ENCODE measurements around the gene SCRN3.

DNA sequence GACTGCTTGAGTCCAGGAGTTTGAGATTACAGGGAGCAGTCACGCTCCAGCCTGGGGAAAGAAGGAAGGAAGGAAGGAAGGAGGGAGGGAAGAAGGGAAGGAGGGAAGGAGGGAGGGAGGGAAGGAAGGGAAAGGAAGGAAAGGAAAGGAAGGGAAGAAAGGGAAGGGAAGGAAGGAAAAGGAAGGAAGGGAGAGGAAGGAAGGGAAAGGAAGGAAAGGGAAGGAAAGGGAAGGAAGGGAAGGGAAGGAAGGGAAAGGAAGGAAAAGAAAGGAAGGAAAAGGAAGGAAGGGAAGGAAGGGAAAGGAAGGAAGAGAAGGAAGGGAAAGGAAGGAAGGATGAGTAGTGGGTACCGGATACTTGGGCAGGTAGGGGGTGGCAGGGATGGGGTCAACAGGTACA is 59.0 kb downstream of the SCRN3 start:
- TF ChIP-seq, protein P1, sequence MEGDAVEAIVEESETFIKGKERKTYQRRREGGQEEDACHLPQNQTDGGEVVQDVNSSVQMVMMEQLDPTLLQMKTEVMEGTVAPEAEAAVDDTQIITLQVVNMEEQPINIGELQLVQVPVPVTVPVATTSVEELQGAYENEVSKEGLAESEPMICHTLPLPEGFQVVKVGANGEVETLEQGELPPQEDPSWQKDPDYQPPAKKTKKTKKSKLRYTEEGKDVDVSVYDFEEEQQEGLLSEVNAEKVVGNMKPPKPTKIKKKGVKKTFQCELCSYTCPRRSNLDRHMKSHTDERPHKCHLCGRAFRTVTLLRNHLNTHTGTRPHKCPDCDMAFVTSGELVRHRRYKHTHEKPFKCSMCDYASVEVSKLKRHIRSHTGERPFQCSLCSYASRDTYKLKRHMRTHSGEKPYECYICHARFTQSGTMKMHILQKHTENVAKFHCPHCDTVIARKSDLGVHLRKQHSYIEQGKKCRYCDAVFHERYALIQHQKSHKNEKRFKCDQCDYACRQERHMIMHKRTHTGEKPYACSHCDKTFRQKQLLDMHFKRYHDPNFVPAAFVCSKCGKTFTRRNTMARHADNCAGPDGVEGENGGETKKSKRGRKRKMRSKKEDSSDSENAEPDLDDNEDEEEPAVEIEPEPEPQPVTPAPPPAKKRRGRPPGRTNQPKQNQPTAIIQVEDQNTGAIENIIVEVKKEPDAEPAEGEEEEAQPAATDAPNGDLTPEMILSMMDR (optimal IDR thresholded peaks at IDR 0.05 in 1 of 3, IDR thresholded peaks at IDR 0.05 in 1 of 3, conservative IDR thresholded peaks at IDR 0.05 in 1 of 3; ENCODE audit: extremely low read depth in 1 of 3, insufficient read depth in 2 of 3, low read length in 3 of 3) = no peak
- TF ChIP-seq EZH2 (IDR thresholded peaks at IDR 0.05; ENCODE audit: low read length) = no peak
